Keratinocyte (primary cell): ENCODE data around the gene DMRTA2.

Source experiments
- CTCF ChIP-seq, 3 experiments: IDR thresholded peaks in 1 of 3; conservative IDR thresholded peaks in 1 of 3; optimal IDR thresholded peaks in 1 of 3; 2 replicates in 2 of 3; 3 replicates in 1 of 3; pipeline versions ENCODE3 to v1.5.1; 2011; ENCODE audit warnings: low read length in 3 of 3, mild to moderate bottlenecking in 3 of 3, moderate library complexity in 2 of 3, control low read depth in 1 of 3, inconsistent platforms in 1 of 3; ENCODE audit not compliant: insufficient read depth in 2 of 3; ENCODE audit errors: extremely low read depth in 1 of 3
- EZH2 ChIP-seq: IDR thresholded peaks from one replicate; pipeline ENCODE4 v1.6.1; 2012; ENCODE audit warnings: inconsistent platforms, mild to moderate bottlenecking, low read length, moderate library complexity

DNA sequence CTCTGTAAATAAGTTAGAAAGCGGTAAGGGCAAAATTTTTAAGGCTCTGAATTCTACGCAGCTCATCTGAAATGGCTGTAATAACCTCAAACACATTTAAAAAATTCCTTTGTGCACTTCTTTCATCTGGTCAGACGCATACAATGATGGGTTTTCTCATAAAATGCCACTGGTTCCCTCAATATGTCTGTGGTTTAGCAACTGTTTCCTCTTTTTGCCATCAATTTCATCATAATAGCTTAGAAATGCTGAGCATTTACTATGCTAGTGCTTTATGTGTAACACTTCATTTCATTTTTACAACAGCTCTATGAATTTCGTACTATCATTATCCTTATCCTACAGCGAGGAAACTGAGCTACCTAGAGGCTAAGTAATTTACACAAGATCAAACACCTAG is 35.3 kb upstream of the DMRTA2 start:
- TF ChIP-seq EZH2 (no peak), CTCF (optimal IDR thresholded peaks at IDR 0.05 in 1 of 3, IDR thresholded peaks at IDR 0.05 in 1 of 3, conservative IDR thresholded peaks at IDR 0.05 in 1 of 3; ENCODE audit: extremely low read depth in 1 of 3, insufficient read depth in 2 of 3, low read length in 3 of 3) (no peak)
